ENCODE measurements around the gene PROX1. TPM values are rescaled to one million over a fixed set of nuclear protein-coding genes. Genes with fewer than 3 reads are reported as not detected.

Gene PROX1
- total RNA-seq, 1 experiment from 2014 or later: 3.8 TPM

DNA sequence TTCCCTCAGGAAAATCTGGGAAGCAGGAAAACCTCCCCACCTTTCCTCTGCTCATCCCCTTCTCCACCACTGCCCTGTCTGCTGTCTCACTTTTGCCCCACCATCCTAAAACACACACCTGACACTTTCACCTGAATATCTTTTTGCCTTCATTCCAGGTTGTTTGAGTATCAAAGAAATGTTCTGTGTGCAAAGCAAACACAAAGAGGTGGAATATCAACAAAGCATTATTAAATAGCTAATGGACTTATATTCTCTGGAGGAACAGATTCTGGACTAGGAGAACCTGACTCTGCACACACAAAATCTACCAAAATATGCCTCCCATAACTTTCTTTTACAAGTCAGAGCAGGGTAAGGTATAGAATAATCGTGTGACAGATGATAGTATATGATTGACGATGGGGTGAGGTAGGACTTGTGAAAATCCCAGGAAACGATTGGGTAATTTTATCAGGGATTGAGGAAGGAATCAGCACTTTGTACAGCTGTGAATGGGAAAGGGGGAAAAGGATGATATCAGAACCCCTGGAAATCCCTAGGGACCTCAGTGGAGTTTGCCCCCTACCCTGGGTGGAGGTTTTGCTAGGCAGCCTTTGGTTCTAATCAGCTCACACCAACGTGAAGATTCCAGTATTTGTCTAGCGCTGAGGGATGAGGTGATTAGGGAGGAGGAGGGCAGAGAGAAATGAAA lies 87.7 kb downstream of the PROX1 start:
- Mint-ChIP-seq H3K4me3 (no peak overlapping the region), H3K27ac (no peak overlapping the region), H3K36me3 (no peaks in the 10 kb centered on the region), H3K9me3 (peaks cover 4% of the 10 kb centered on the region), H3K27me3 (ENCODE audit: low read depth) (no peaks in the 10 kb centered on the region), H3K4me1 (peaks cover 29% of the 10 kb centered on the region)
- ATAC-seq (no peak), DNase-seq (ENCODE audit: low spot score) (no peak)
- CTCF ChIA-PET: interaction anchor here (0.6 kb wide), 1 partner anchor 20 kb away, joined by 4 read pairs; no protein-coding TSS in a partner anchor
- POLR2A ChIA-PET: interaction anchor here (1.2 kb wide), 1 partner anchor 141 kb away, joined by 3 read pairs; no protein-coding TSS in a partner anchor
- TF ChIP-seq SMAD3 (CRISPR knock-in tag; IDR thresholded peaks at IDR 0.05; ENCODE audit: borderline replicate concordance) (no peak), OVOL2 (CRISPR knock-in tag; IDR thresholded peaks at IDR 0.05; ENCODE audit: borderline replicate concordance) (no peak), NFATC4 (CRISPR knock-in tag; IDR thresholded peaks at IDR 0.05) (no peak), FOXJ3 (CRISPR knock-in tag; IDR thresholded peaks at IDR 0.05; ENCODE audit: borderline replicate concordance) (no peak), CREB1 (CRISPR knock-in tag; IDR thresholded peaks at IDR 0.05) (no peak), SMAD4 (CRISPR knock-in tag; IDR thresholded peaks at IDR 0.05) (no peak), ZBTB21 (CRISPR knock-in tag; IDR thresholded peaks at IDR 0.05; ENCODE audit: borderline replicate concordance) (no peak), TCF7 (CRISPR knock-in tag; IDR thresholded peaks at IDR 0.05; ENCODE audit: low read depth) (no peak)
- TF ChIP-seq, protein P1, sequence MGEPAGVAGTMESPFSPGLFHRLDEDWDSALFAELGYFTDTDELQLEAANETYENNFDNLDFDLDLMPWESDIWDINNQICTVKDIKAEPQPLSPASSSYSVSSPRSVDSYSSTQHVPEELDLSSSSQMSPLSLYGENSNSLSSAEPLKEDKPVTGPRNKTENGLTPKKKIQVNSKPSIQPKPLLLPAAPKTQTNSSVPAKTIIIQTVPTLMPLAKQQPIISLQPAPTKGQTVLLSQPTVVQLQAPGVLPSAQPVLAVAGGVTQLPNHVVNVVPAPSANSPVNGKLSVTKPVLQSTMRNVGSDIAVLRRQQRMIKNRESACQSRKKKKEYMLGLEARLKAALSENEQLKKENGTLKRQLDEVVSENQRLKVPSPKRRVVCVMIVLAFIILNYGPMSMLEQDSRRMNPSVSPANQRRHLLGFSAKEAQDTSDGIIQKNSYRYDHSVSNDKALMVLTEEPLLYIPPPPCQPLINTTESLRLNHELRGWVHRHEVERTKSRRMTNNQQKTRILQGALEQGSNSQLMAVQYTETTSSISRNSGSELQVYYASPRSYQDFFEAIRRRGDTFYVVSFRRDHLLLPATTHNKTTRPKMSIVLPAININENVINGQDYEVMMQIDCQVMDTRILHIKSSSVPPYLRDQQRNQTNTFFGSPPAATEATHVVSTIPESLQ (CRISPR knock-in tag; IDR thresholded peaks at IDR 0.05): no peak
- TF ChIP-seq, protein P2, sequence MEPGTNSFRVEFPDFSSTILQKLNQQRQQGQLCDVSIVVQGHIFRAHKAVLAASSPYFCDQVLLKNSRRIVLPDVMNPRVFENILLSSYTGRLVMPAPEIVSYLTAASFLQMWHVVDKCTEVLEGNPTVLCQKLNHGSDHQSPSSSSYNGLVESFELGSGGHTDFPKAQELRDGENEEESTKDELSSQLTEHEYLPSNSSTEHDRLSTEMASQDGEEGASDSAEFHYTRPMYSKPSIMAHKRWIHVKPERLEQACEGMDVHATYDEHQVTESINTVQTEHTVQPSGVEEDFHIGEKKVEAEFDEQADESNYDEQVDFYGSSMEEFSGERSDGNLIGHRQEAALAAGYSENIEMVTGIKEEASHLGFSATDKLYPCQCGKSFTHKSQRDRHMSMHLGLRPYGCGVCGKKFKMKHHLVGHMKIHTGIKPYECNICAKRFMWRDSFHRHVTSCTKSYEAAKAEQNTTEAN (CRISPR knock-in tag; IDR thresholded peaks at IDR 0.05): no peak

DNA sequence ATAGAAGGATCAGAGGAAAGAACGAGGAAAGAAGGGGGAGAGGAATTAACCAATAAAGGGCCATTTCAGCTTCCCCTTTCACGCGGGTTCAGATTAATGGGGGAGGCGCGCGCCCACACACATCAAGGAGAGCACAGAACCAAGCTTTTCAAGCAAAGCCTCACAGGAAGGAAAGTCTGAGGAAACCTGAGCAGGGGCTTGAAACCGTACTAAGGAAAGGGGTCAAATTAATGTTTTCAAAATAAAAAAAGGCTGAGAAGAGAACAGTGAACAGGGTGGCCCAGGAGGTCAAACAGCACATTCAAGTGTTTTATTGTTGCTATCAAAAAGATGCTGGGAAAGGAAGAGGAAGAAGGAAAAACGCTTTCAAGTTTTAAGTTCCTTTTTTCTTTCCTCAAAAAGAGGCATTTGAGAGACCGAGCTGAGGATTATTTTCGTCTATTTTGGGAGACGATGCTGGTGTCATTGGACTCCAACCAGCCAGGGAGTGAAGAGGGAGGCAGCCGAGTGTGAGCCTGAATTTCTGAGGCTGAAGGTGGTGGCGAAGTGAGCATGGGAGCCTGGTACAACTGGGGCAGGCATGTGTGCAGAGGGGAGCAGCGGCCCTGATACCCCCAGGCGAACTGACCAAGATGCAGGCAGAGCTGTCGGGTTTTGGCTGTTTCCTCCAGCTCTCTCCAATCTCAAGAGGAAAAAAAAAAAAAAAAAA lies 88.4 kb downstream of the PROX1 start:
- Mint-ChIP-seq H3K27ac (no peak overlapping the region), H3K36me3 (no peaks in the 10 kb centered on the region), H3K27me3 (ENCODE audit: low read depth) (no peaks in the 10 kb centered on the region), H3K4me3 (no peak overlapping the region), H3K9me3 (peaks cover 4% of the 10 kb centered on the region), H3K4me1 (peaks cover 29% of the 10 kb centered on the region)
- TF ChIP-seq NR2C2 (CRISPR knock-in tag; IDR thresholded peaks at IDR 0.05): no peak
- TF ChIP-seq, protein P3, sequence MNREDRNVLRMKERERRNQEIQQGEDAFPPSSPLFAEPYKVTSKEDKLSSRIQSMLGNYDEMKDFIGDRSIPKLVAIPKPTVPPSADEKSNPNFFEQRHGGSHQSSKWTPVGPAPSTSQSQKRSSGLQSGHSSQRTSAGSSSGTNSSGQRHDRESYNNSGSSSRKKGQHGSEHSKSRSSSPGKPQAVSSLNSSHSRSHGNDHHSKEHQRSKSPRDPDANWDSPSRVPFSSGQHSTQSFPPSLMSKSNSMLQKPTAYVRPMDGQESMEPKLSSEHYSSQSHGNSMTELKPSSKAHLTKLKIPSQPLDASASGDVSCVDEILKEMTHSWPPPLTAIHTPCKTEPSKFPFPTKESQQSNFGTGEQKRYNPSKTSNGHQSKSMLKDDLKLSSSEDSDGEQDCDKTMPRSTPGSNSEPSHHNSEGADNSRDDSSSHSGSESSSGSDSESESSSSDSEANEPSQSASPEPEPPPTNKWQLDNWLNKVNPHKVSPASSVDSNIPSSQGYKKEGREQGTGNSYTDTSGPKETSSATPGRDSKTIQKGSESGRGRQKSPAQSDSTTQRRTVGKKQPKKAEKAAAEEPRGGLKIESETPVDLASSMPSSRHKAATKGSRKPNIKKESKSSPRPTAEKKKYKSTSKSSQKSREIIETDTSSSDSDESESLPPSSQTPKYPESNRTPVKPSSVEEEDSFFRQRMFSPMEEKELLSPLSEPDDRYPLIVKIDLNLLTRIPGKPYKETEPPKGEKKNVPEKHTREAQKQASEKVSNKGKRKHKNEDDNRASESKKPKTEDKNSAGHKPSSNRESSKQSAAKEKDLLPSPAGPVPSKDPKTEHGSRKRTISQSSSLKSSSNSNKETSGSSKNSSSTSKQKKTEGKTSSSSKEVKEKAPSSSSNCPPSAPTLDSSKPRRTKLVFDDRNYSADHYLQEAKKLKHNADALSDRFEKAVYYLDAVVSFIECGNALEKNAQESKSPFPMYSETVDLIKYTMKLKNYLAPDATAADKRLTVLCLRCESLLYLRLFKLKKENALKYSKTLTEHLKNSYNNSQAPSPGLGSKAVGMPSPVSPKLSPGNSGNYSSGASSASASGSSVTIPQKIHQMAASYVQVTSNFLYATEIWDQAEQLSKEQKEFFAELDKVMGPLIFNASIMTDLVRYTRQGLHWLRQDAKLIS (CRISPR knock-in tag; IDR thresholded peaks at IDR 0.05; ENCODE audit: borderline replicate concordance): no peak
- TF ChIP-seq JUN (CRISPR knock-in tag; IDR thresholded peaks at IDR 0.05): no peak
- TF ChIP-seq, protein P4, sequence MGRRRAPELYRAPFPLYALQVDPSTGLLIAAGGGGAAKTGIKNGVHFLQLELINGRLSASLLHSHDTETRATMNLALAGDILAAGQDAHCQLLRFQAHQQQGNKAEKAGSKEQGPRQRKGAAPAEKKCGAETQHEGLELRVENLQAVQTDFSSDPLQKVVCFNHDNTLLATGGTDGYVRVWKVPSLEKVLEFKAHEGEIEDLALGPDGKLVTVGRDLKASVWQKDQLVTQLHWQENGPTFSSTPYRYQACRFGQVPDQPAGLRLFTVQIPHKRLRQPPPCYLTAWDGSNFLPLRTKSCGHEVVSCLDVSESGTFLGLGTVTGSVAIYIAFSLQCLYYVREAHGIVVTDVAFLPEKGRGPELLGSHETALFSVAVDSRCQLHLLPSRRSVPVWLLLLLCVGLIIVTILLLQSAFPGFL (CRISPR knock-in tag; IDR thresholded peaks at IDR 0.05; ENCODE audit: borderline replicate concordance): no peak
- no peak for TF ChIP-seq ZNF416 (CRISPR knock-in tag; IDR thresholded peaks at IDR 0.05)
- no peak for TF ChIP-seq RELA (CRISPR knock-in tag; IDR thresholded peaks at IDR 0.05; ENCODE audit: borderline replicate concordance)
- TF ChIP-seq FOXK1 (CRISPR knock-in tag; IDR thresholded peaks at IDR 0.05): no peak
- TF ChIP-seq, protein P5, sequence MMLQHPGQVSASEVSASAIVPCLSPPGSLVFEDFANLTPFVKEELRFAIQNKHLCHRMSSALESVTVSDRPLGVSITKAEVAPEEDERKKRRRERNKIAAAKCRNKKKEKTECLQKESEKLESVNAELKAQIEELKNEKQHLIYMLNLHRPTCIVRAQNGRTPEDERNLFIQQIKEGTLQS (CRISPR knock-in tag; conservative IDR thresholded peaks at IDR 0.05): no peak
- TF ChIP-seq ZNF396 (CRISPR knock-in tag; IDR thresholded peaks at IDR 0.05; ENCODE audit: borderline replicate concordance): no peak
- TF ChIP-seq NFATC4 (CRISPR knock-in tag; IDR thresholded peaks at IDR 0.05): no peak
- TF ChIP-seq ZNF232 (CRISPR knock-in tag; IDR thresholded peaks at IDR 0.05): no peak
- TF ChIP-seq, protein P6, sequence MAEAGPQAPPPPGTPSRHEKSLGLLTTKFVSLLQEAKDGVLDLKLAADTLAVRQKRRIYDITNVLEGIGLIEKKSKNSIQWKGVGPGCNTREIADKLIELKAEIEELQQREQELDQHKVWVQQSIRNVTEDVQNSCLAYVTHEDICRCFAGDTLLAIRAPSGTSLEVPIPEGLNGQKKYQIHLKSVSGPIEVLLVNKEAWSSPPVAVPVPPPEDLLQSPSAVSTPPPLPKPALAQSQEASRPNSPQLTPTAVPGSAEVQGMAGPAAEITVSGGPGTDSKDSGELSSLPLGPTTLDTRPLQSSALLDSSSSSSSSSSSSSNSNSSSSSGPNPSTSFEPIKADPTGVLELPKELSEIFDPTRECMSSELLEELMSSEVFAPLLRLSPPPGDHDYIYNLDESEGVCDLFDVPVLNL (CRISPR knock-in tag; IDR thresholded peaks at IDR 0.05; ENCODE audit: borderline replicate concordance, low read depth): no peak
- POLR2A ChIA-PET: interaction anchor here (1.2 kb wide), 1 partner anchor 142 kb away, joined by 3 read pairs; no protein-coding TSS in a partner anchor
- CTCF ChIA-PET: interaction anchor here (0.6 kb wide), 2 partner anchors 21 to 32 kb away, joined by 3 to 4 read pairs; no protein-coding TSS in a partner anchor
- DNase-seq (ENCODE audit: low spot score) (no peak), ATAC-seq (no peak)

Measured in WTC11 (cell line).